K562 (cell line): ENCODE results near the gene IL6ST. TPM values are rescaled to one million over a fixed set of nuclear protein-coding genes. Genes with fewer than 3 reads are reported as not detected.

Experiments used
- ATAC-seq: fragments of 200-7000 bp; cut with Tn5 transposase; 3 replicates; pipeline ENCODE4 v1.9.1; 2020; ENCODE audit warnings: moderate library complexity
- BruUV-seq: library from RNA; stranded (reverse); fragments of 400-500 nt; replicated peaks from 2 replicates; lab custom pipeline; 2021; lab: Mats Ljungman, UMichigan
- CTCF ChIA-PET: fragments of 300-600 bp; formaldehyde crosslinking; extraction: SDS; loops from one replicate; lab custom pipeline; 2021; ENCODE audit warnings: low intra/inter-chr PET ratio; lab: Yijun Ruan, JAX
- POLR2A ChIA-PET: fragments of 300-600, 350-650 bp; sonication (Branson Sonifier 250); formaldehyde crosslinking; extraction: SDS; loops from one replicate; lab custom pipeline; 2021; ENCODE audit warnings: antibody characterized with exemption, inconsistent platforms; lab: Yijun Ruan, JAX
- DNase-seq, 4 experiments: peaks; one replicate each; pipeline versions ENCODE4 v3.0.0 to v3.0.0-alpha.2; 2011 to 2018; ENCODE audit warnings: low spot score in 3 of 4, mixed read lengths in 3 of 4; ENCODE audit errors: extremely low read depth in 1 of 4
- FAIRE-seq: peaks from 2 replicates; lab custom pipeline; 2011; peaks lifted over from hg19 to GRCh38; lab: Jason Lieb, UNC
- H2AFZ ChIP-seq: 2 replicates; pipeline ENCODE4 v1.6.0; 2011; ENCODE audit warnings: low read depth, low read length, control low read depth, inconsistent platforms
- H3K27ac ChIP-seq: fragments of 200-600 bp; 3 replicates; pipeline ENCODE4 v1.8.0; 2011; ENCODE audit warnings: low read depth, mild to moderate bottlenecking, control low read depth, inconsistent platforms, low read length, moderate library complexity, mixed read lengths; ENCODE audit errors: extremely low read depth
- H3K27me3 ChIP-seq, 2 experiments: fragments of 300-600 bp in 1 of 2; 2 replicates in 1 of 2; 3 replicates in 1 of 2; pipeline versions ENCODE4 v1.6.0 to v1.8.0; 2011; ENCODE audit warnings: inconsistent platforms in 2 of 2, low read length in 2 of 2, mild to moderate bottlenecking in 1 of 2, mixed read lengths in 1 of 2, moderate library complexity in 1 of 2; ENCODE audit not compliant: control insufficient read depth in 2 of 2, insufficient read depth in 2 of 2
- H3K36me3 ChIP-seq: fragments of 300-600 bp; 3 replicates; pipeline ENCODE4 v1.8.0; 2011; ENCODE audit warnings: mild to moderate bottlenecking, low read length, inconsistent platforms; ENCODE audit not compliant: control insufficient read depth, insufficient read depth
- H3K4me1 ChIP-seq, 2 experiments: fragments of 200-600 bp in 1 of 2; replicated peaks in 1 of 2; 2 replicates in 1 of 2; 3 replicates in 1 of 2; pipeline versions ENCODE4 v1.5.1 to v1.8.0; 2011; ENCODE audit warnings: inconsistent platforms in 2 of 2, low read length in 2 of 2, mild to moderate bottlenecking in 1 of 2, mixed read lengths in 1 of 2, moderate library complexity in 1 of 2; ENCODE audit not compliant: control insufficient read depth in 2 of 2, insufficient read depth in 2 of 2
- H3K4me2 ChIP-seq: 2 replicates; pipeline ENCODE4 v1.6.1; 2011; ENCODE audit warnings: low read length, control low read depth, inconsistent platforms, mixed read lengths; ENCODE audit not compliant: insufficient read depth
- H3K4me3 ChIP-seq: fragments of 200-600 bp; sonication (generic), shearing (Covaris generic); 2 replicates; pipeline ENCODE4 v1.5.1; 2016; ENCODE audit warnings: control low read depth, inconsistent platforms
- H3K79me2 ChIP-seq: fragments of 200-600 bp; 3 replicates; pipeline ENCODE4 v1.8.0; 2011; ENCODE audit warnings: low read length, inconsistent platforms; ENCODE audit not compliant: control insufficient read depth, insufficient read depth
- H3K9ac ChIP-seq, 2 experiments: 2 replicates each; pipeline versions ENCODE4 v1.6.0 to v1.6.1; 2011; ENCODE audit warnings: low read depth in 2 of 2, low read length in 2 of 2, control low read depth in 1 of 2, inconsistent platforms in 1 of 2, mild to moderate bottlenecking in 1 of 2, mixed read lengths in 1 of 2; ENCODE audit not compliant: insufficient read depth in 1 of 2
- H3K9me1 ChIP-seq: one replicate; pipeline ENCODE4 v1.6.0; 2011; ENCODE audit warnings: inconsistent platforms, mild to moderate bottlenecking, low read length, moderate library complexity; ENCODE audit not compliant: control insufficient read depth, insufficient read depth
- H3K9me3 ChIP-seq: replicated peaks from 2 replicates; pipeline ENCODE4 v1.5.1; 2011; ENCODE audit warnings: low read depth, low read length, inconsistent platforms; ENCODE audit not compliant: control insufficient read depth, insufficient read depth
- H4K20me1 ChIP-seq: replicated peaks from 2 replicates; pipeline ENCODE4 v1.6.1; 2011; ENCODE audit warnings: low read length, inconsistent platforms, mixed read lengths; ENCODE audit not compliant: control insufficient read depth, insufficient read depth
- FIP1L1 ChIP-seq: fragments of 200-400 bp; formaldehyde crosslinking; IDR thresholded peaks from 2 replicates; pipeline ENCODE4 v1.6.1; 2018; ENCODE audit warnings: mild to moderate bottlenecking, low read depth, low read length; ENCODE audit not compliant: poor library complexity, severe bottlenecking
- POLR3A ChIP-seq: IDR thresholded peaks from 2 replicates; pipeline ENCODE4 v1.6.1; 2011; ENCODE audit warnings: borderline replicate concordance, mild to moderate bottlenecking, moderate library complexity; ENCODE audit not compliant: insufficient read length, insufficient read depth; ENCODE audit errors: extremely low read depth
- SMAD3 ChIP-seq: fragments of 450-650 bp; formaldehyde crosslinking; conservative IDR thresholded peaks from 2 replicates; pipeline ENCODE4 v1.4.0; 2020; ENCODE audit warnings: mild to moderate bottlenecking
- SNIP1 ChIP-seq: fragments of 450-650 bp; IDR thresholded peaks from 2 replicates; pipeline ENCODE4 v1.7.1; 2017; ENCODE audit warnings: low read depth, mild to moderate bottlenecking
- SREBF1 ChIP-seq: fragments of 150-350 bp; IDR thresholded peaks from 2 replicates; pipeline ENCODE4 v1.6.1; 2014; ENCODE audit warnings: antibody characterized with exemption, low read depth, low read length, borderline replicate concordance
- ZEB2 ChIP-seq: fragments of 450-650 bp; IDR thresholded peaks from 2 replicates; pipeline ENCODE4 v1.6.1; 2016
- ZNF584 ChIP-seq: fragments of 200-800 bp; sonication (Bioruptor generic); IDR thresholded peaks from 2 replicates; pipeline ENCODE4 v1.6.1; 2016; ENCODE audit warnings: low read depth, mild to moderate bottlenecking, missing genetic modification characterization, missing compliant biosample characterization
- WGBS: fragments of 100-300 bp; shearing (Covaris generic); methylation state at CpG from one replicate; pipeline ENCODE4 v1.1.6; 2016; ENCODE audit warnings: low coverage, mixed read lengths; ENCODE audit not compliant: insufficient coverage; ENCODE audit errors: missing lambda C conversion rate; 5-methylcytosine and 5-hydroxymethylcytosine counted together
- in situ Hi-C: fragments of 300-500 bp; cut with MboI; formaldehyde crosslinking; loops from 4 replicates; pipeline ENCODE4 v1.15.0; 2018; ENCODE audit warnings: inconsistent platforms, mixed read lengths
- intact Hi-C: fragments of 100-400 bp; cut with micrococcal nuclease; formaldehyde crosslinking; loops from 2 replicates; pipeline ENCODE4 v1.14.2; 2022
- polyA plus RNA-seq, 8 experiments: library from polyadenylated mRNA; depleted of rRNA in 4 of 8; stranded (reverse) in 5 of 8; unstranded in 3 of 8; fragments of >200 nt; fragmentation: Nextera tagmentation in 2 of 8; fragmentation: Illumina TruSeq in 1 of 8; extraction: Ambion mirVana in 2 of 8; extraction: Trizol in 1 of 8; gene quantifications; 2 replicates each; pipeline versions ENCODE4 v1.2.1 to v1.2.3, GENCODE V29; 2011 to 2014; ENCODE audit warnings: inconsistent platforms in 1 of 8, missing spikeins in 1 of 8
- total RNA-seq, 7 experiments: library from RNA; depleted of rRNA in 6 of 7; stranded (reverse); fragments of >200 nt in 6 of 7; fragmentation: Illumina TruSeq in 2 of 7; extraction: Trizol in 2 of 7; gene quantifications; 2 replicates each; pipeline versions ENCODE4 v1.2.1 to v1.2.3, GENCODE V29; 2011 to 2021; ENCODE audit warnings: low replicate concordance in 1 of 7

IL6ST gene
- total and polyA plus RNA-seq, 9 of the 15 experiments (the other 6 are each of a cell fraction or from before 2014, with no cell fraction given) = 2.0 to 27.0 (median 7.9) TPM

GRCh38 chr5:55917402-55918086, 77.2 kb downstream of the IL6ST start:
- ATAC-seq (peak; percentile 12; the same call in 1 of the 3 replicates), DNase-seq (no peak), FAIRE-seq (no peak)
- no peaks in the 10 kb centered on the region for H3K36me3 ChIP-seq
- no peaks in the 10 kb centered on the region for H3K4me1 ChIP-seq
- BruUV-seq = no TSS peak
- H3K27me3 ChIP-seq = peaks cover 2 to 42% of the 10 kb centered on the region in 2 experiments; a peak in 3 of 5 replicates
- H2AFZ ChIP-seq = no peak overlapping the region
- ChIA-PET POLR2A (interaction anchor here (1.0 kb wide), 1 partner anchor 14 kb away, joined by 3 read pairs; no protein-coding TSS in a partner anchor), CTCF (no interaction called here)
- intact Hi-C loops (no loop called here), in situ Hi-C loops (no loop called here)
- H3K9me1 ChIP-seq = no peaks in the 10 kb centered on the region
- no peak overlapping the region for H3K4me2 ChIP-seq
- H3K4me3 ChIP-seq = no peak overlapping the region
- H3K9ac ChIP-seq = no peak overlapping the region
- no peak overlapping the region for H3K27ac ChIP-seq
- WGBS = 37% methylated on average over 5 of the region's 5 CpGs
- H3K79me2 ChIP-seq = no peaks in the 10 kb centered on the region
- H3K9me3 ChIP-seq = no peaks in the 10 kb centered on the region
- no peak for TF ChIP-seq POLR3A
- no peak for TF ChIP-seq SNIP1
- TF ChIP-seq ZNF584 (CRISPR knock-in tag) = no peak
- TF ChIP-seq FIP1L1 = no peak
- TF ChIP-seq SMAD3 (CRISPR knock-in tag) = no peak
- no peak for TF ChIP-seq ZEB2
- TF ChIP-seq SREBF1 = no peak
- no peaks in the 10 kb centered on the region; the same call in 1 of the 2 replicates for H4K20me1 ChIP-seq
